Endothelial cell of hepatic sinusoid (primary cell): ENCODE data around the gene SIM2.

Source experiments
- in situ Hi-C: cut with HindIII; loops from 2 replicates; pipeline ENCODE4 v1.10.0; 2017; ENCODE audit warnings: low sequenced_read_pairs

Gene SIM2

GRCh38 chr21:36756527-36756926, 57.6 kb downstream of the SIM2 start:
- in situ Hi-C loops: no loop called here

GRCh38 chr21:36757196-36757595, 58.3 kb downstream of the SIM2 start:
- in situ Hi-C loops: no loop called here

GRCh38 chr21:36759348-36760083, 60.6 kb downstream of the SIM2 start:
- in situ Hi-C loops: no loop called here

- in situ Hi-C loops: no loop called here
Measured at GRCh38 chr21:36761685-36762084, 62.8 kb downstream of the SIM2 start.

GRCh38 chr21:36762642-36763041, 63.7 kb downstream of the SIM2 start:
- in situ Hi-C loops: no loop called here

- in situ Hi-C loops: no loop called here
Measured at GRCh38 chr21:36763305-36763704, 64.4 kb downstream of the SIM2 start.

- in situ Hi-C loops: no loop called here
Measured at GRCh38 chr21:36765229-36765628, 66.3 kb downstream of the SIM2 start.

GRCh38 chr21:36766511-36766910, 67.6 kb downstream of the SIM2 start:
- in situ Hi-C loops: no loop called here

- in situ Hi-C loops: no loop called here
Measured at GRCh38 chr21:36767096-36767495, 68.2 kb downstream of the SIM2 start.

- in situ Hi-C loops: no loop called here
Measured at GRCh38 chr21:36768496-36768895, 69.6 kb downstream of the SIM2 start.

- in situ Hi-C loops: no loop called here
Measured at GRCh38 chr21:36769051-36769839, 70.3 kb downstream of the SIM2 start.

- in situ Hi-C loops: no loop called here
Measured at GRCh38 chr21:36773117-36773516, 74.2 kb downstream of the SIM2 start.

- in situ Hi-C loops: no loop called here
Measured at GRCh38 chr21:36773995-36774394, 75.1 kb downstream of the SIM2 start.

- in situ Hi-C loops: no loop called here
Measured at GRCh38 chr21:36776981-36777617, 78.2 kb downstream of the SIM2 start.

- in situ Hi-C loops: no loop called here
Measured at GRCh38 chr21:36780861-36781260, 81.9 kb downstream of the SIM2 start.

GRCh38 chr21:36783612-36784374, 84.9 kb downstream of the SIM2 start:
- in situ Hi-C loops: no loop called here

GRCh38 chr21:36784947-36785346, 86.0 kb downstream of the SIM2 start:
- in situ Hi-C loops: no loop called here

GRCh38 chr21:36785615-36786014, 86.7 kb downstream of the SIM2 start:
- in situ Hi-C loops: no loop called here

- in situ Hi-C loops: no loop called here
Measured at GRCh38 chr21:36786186-36786585, 87.3 kb downstream of the SIM2 start.

- in situ Hi-C loops: no loop called here
Measured at GRCh38 chr21:36788120-36788638, 89.3 kb downstream of the SIM2 start.

GRCh38 chr21:36790616-36791015, 91.7 kb downstream of the SIM2 start:
- in situ Hi-C loops: no loop called here
